ENCODE results near the gene SUMF1. TPM values are rescaled to one million over a fixed set of nuclear protein-coding genes. Genes with fewer than 3 reads are reported as not detected.

The SUMF1 gene
- polyA plus RNA-seq, 1 experiment, result 51.4 TPM

DNA sequence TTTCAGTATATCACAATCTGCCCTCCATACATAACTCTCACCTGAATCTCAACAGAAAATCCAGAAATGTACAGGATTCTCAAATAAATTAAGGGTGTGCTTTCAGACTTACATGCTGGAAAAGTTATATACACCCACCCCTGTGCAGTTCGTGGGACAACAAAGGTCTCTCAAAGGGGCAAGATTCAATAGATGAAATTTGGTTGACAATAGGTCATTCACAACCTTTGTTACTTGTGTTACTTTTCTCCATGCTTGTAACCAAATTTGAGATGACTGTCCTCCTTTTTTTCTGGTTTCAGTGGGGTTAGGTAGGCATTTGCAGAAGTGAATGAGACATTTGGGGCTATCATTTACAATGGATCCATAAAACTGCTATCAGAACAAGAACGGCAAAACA, 91.2 kb downstream of the SUMF1 start:
- H3K27ac ChIP-seq (ENCODE audit: low read depth, low read length), result no peak overlapping the region
- no peak overlapping the region for H3K4me3 ChIP-seq (ENCODE audit: low read depth, low read length)
- DNase-seq (ENCODE audit: low read depth, low spot score), result no peak
- TF ChIP-seq, protein P1, sequence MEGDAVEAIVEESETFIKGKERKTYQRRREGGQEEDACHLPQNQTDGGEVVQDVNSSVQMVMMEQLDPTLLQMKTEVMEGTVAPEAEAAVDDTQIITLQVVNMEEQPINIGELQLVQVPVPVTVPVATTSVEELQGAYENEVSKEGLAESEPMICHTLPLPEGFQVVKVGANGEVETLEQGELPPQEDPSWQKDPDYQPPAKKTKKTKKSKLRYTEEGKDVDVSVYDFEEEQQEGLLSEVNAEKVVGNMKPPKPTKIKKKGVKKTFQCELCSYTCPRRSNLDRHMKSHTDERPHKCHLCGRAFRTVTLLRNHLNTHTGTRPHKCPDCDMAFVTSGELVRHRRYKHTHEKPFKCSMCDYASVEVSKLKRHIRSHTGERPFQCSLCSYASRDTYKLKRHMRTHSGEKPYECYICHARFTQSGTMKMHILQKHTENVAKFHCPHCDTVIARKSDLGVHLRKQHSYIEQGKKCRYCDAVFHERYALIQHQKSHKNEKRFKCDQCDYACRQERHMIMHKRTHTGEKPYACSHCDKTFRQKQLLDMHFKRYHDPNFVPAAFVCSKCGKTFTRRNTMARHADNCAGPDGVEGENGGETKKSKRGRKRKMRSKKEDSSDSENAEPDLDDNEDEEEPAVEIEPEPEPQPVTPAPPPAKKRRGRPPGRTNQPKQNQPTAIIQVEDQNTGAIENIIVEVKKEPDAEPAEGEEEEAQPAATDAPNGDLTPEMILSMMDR (IDR thresholded peaks at IDR 0.05; ENCODE audit: low read depth, low read length), result no peak
- no peaks in the 10 kb centered on the region for H3K27me3 ChIP-seq (ENCODE audit: control insufficient read depth, insufficient read depth, low read length)
- ChIA-PET POLR2A (no interaction called here), CTCF (interaction anchor here (1.2 kb wide), 1 partner anchor 25 kb away, joined by 6 read pairs; no protein-coding TSS in a partner anchor)
- H3K9me3 ChIP-seq (ENCODE audit: control insufficient read depth, insufficient read depth, low read length), result no peaks in the 10 kb centered on the region

DNA sequence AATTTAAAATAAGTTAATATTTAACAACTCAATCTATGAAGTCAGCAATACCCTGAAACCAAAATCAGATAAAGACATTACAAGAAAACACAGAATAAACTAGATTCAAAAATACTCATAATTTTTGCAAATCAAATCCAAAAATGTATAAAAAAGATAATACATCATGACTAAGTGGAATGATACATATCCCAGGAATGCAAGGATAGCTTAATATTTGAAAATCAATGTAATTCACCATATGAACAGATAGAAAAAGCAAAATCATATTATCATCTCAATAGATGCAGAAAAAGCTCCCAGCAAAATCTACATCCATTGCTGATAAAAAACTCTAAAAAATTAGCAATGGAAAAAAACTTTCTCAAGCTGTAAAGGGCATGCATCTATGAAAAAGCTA, 93.4 kb downstream of the SUMF1 start:
- DNase-seq (ENCODE audit: low read depth, low spot score), result no peak
- CTCF ChIA-PET, result interaction anchor here (0.5 to 2.3 kb wide), 4 partner anchors 23 to 260 kb away, joined by 3 to 12 read pairs (median 8); no protein-coding TSS in a partner anchor

DNA sequence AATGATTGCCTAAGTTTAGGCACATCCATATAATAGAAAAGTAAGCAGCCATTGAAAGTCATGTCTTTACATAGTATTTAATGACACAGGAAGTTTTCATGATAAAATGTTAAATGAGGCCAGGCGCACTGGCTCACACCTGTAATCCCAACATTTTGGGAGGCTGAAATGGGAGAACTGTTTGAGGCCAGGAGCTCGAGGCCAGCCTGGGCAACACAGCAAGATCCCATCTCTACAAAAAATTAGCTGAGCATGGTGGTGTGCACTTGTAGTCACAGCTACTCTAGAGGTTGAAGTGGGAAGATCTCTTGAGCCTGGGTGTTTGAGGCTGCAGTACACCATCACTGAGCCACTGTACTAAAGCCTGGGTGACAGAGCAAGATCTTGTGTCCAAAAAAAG, 104.5 kb downstream of the SUMF1 start:
- Histone ChIP-seq H3K27me3 (ENCODE audit: control insufficient read depth, insufficient read depth, low read length) (no peaks in the 10 kb centered on the region), H3K27ac (ENCODE audit: low read depth, low read length) (no peak overlapping the region), H3K9me3 (ENCODE audit: control insufficient read depth, insufficient read depth, low read length) (no peaks in the 10 kb centered on the region), H3K4me3 (ENCODE audit: low read depth, low read length) (no peak overlapping the region)
- no peak for DNase-seq (ENCODE audit: low read depth, low spot score)
- CTCF ChIA-PET, result interaction anchor here (4.4 kb wide), 1 partner anchor 12 kb away, joined by 47 read pairs; no protein-coding TSS in a partner anchor
- TF ChIP-seq, protein P1 (IDR thresholded peaks at IDR 0.05; ENCODE audit: low read depth, low read length), result no peak
- POLR2A ChIA-PET, result no interaction called here

More for the DNA sequence above, 93.4 kb downstream of the SUMF1 start:
- Histone ChIP-seq H3K4me3 (ENCODE audit: low read depth, low read length) (no peak overlapping the region), H3K27me3 (ENCODE audit: control insufficient read depth, insufficient read depth, low read length) (no peaks in the 10 kb centered on the region), H3K9me3 (ENCODE audit: control insufficient read depth, insufficient read depth, low read length) (no peaks in the 10 kb centered on the region), H3K27ac (ENCODE audit: low read depth, low read length) (no peak overlapping the region)
- TF ChIP-seq, protein P1 (IDR thresholded peaks at IDR 0.05; ENCODE audit: low read depth, low read length), result no peak
- POLR2A ChIA-PET, result no interaction called here

DNA sequence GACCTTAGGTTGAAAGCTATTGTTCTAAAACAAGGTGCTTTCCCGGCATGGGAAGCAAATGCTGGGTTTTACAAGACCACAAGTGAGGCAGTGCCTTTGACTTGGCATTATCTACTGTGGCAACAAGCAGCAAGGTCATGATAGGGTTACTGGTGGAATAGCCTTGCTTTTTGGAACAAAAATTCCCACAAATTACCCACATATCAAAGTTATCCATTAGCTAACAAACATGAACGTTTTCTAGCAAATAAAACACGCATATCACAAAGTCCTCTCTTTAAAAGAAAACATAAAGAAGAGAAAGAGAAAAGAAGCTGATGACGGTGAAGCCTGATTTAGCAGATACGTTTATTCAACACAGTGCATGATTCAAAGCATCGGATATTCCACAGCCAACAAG, 106.3 kb downstream of the SUMF1 start:
- POLR2A ChIA-PET, result no interaction called here
- H3K27ac ChIP-seq (ENCODE audit: low read depth, low read length), result no peak overlapping the region
- H3K9me3 ChIP-seq (ENCODE audit: control insufficient read depth, insufficient read depth, low read length), result no peaks in the 10 kb centered on the region
- H3K4me3 ChIP-seq (ENCODE audit: low read depth, low read length), result no peak overlapping the region
- CTCF ChIA-PET, result interaction anchor here (1.2 to 4.4 kb wide), 3 partner anchors 10 to 272 kb away, joined by 3 to 47 read pairs (median 9); no protein-coding TSS in a partner anchor
- TF ChIP-seq, protein P1 (IDR thresholded peaks at IDR 0.05; ENCODE audit: low read depth, low read length), result no peak
- H3K27me3 ChIP-seq (ENCODE audit: control insufficient read depth, insufficient read depth, low read length), result no peaks in the 10 kb centered on the region
- no peak for DNase-seq (ENCODE audit: low read depth, low spot score)

DNA sequence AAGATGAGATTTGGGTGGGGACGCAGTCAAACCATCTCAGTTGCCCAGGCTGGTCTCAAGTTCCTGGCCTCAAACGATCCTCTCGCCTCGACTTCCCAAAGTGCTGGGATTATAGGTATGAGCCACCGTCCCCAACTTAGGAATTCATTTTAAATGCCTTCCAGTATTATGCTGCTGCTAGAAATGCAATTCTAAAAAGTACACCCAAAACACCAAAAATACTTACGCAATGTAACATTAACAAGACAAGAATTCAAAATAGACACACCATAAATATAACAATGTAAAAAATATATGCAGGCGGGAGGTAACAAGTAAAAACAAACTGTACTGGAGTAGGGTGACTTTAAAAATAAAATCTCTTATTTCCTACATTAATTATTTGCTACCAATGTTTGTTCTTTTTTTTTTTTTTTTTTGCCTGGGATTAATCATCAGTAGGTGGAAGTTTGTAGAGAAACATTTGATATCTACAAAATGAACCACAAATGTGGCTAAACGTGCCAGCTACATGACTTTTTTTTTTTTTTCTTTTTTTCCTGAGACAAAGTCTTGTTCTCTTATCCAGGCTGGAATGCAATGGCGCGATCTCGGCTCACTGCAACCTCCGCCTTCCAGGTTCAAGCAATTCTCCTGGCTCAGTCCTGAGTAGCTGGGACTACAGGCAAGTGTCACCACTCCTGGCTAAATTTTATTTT, 107.1 kb downstream of the SUMF1 start:
- DNase-seq (ENCODE audit: low read depth, low spot score), result no peak
- CTCF ChIA-PET, result interaction anchor here (1.8 to 4.4 kb wide), 2 partner anchors 9 to 273 kb away, joined by 9 to 47 read pairs; no protein-coding TSS in a partner anchor
- TF ChIP-seq, protein P1 (IDR thresholded peaks at IDR 0.05; ENCODE audit: low read depth, low read length), result no peak
- Histone ChIP-seq H3K27me3 (ENCODE audit: control insufficient read depth, insufficient read depth, low read length) (no peaks in the 10 kb centered on the region), H3K9me3 (ENCODE audit: control insufficient read depth, insufficient read depth, low read length) (no peaks in the 10 kb centered on the region), H3K4me3 (ENCODE audit: low read depth, low read length) (no peak overlapping the region), H3K27ac (ENCODE audit: low read depth, low read length) (no peak overlapping the region)
- POLR2A ChIA-PET, result no interaction called here

Data from AG04450 (cell line).